Epithelial cell of esophagus (primary cell): Measurements from ENCODE around the gene TECTB.
A peak's percentile ranks its signal among the peaks of the same experiment; 100 is the strongest.
"Not testable (repeated sequence)": the region's sequence is repeated elsewhere in the genome, so short reads cannot be mapped to it uniquely, and the experiment has no call there.

Experiments
- DNase-seq: peaks from one replicate; pipeline ENCODE4 v3.0.0; 2010; ENCODE audit warnings: low read depth
- H3K4me3 ChIP-seq: 2 replicates; pipeline ENCODE4 v1.5.1; 2011; ENCODE audit warnings: mild to moderate bottlenecking, low read length, control low read depth
- CTCF ChIP-seq: IDR thresholded peaks from 2 replicates; pipeline ENCODE4 v1.5.1; 2011; ENCODE audit warnings: low read depth, mild to moderate bottlenecking, low read length, control low read depth, inconsistent platforms; ENCODE audit not compliant: insufficient read depth; ENCODE audit errors: missing control alignments

TECTB gene

GRCh38 chr10:112242769-112243168 lies 40.4 kb upstream of the TECTB start:
- no peak for TF ChIP-seq CTCF
- no peak for DNase-seq
- H3K4me3 ChIP-seq = no peak overlapping the region

GRCh38 chr10:112243713-112244112 lies 39.5 kb upstream of the TECTB start:
- no peak for DNase-seq
- no peak for TF ChIP-seq CTCF
- no peak overlapping the region for H3K4me3 ChIP-seq

DNA sequence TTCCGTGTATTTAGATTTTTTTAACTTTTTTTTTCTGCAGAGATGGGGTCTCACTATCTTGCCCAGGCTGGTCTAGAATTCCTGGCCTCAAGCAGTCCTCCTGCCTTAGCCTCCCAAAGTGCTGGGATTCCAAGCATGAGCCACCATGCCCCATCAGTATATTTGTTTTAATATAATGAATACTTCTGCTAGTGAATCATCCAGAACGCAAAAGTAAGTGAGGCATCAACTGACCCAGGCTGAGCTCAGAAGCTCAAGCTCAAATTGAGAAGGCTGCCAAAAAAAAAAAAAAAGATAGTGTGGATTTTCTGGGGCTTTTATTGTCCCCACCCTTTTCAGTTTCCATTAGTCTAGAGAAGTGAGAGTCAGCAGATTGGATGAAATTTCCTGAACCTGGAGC lies 39.0 kb upstream of the TECTB start:
- DNase-seq = no peak
- TF ChIP-seq CTCF = no peak
- H3K4me3 ChIP-seq = no peak overlapping the region

- DNase-seq = no peak
- no peak overlapping the region for H3K4me3 ChIP-seq
- no peak for TF ChIP-seq CTCF
Observed at GRCh38 chr10:112247791-112248190, 35.4 kb upstream of the TECTB start.

DNA sequence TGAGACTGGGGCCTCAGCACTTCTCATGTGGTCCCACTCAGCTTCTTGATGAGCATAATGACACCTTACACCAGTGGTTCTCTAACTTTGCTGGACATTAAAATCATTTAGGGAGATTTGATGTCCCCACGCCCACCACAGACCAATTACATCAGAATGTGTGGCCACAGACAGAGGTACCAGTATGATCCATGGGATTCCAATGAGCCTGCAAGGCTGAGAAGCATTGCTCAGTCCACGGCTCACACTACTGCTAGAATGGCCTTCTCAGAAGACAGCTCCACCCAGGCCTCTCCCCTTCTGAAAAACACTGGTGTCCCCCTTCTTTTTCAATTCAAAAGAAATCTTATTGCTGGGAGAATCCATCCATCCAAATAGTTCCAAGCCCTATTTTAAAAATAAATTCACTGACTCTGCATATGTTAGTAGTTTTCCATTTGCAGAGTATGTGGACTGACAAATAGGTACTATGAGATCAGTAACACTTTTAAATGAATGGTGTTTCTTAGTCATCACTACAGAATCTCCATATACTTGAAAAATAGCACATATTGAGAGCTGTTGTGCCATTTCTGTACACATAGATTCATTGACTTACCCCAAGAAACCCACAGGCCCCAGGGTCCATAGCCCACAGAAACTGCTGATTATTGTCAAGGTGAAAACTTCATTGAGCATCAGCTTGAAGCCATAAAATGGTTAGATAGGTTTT lies 34.5 kb upstream of the TECTB start:
- TF ChIP-seq CTCF = no peak

GRCh38 chr10:112249722-112250121 lies 33.5 kb upstream of the TECTB start:
- no peak for DNase-seq
- TF ChIP-seq CTCF = no peak
- H3K4me3 ChIP-seq = no peak overlapping the region

More for the DNA sequence above, 34.5 kb upstream of the TECTB start:
- DNase-seq = no peak
- H3K4me3 ChIP-seq = no peak overlapping the region

DNA sequence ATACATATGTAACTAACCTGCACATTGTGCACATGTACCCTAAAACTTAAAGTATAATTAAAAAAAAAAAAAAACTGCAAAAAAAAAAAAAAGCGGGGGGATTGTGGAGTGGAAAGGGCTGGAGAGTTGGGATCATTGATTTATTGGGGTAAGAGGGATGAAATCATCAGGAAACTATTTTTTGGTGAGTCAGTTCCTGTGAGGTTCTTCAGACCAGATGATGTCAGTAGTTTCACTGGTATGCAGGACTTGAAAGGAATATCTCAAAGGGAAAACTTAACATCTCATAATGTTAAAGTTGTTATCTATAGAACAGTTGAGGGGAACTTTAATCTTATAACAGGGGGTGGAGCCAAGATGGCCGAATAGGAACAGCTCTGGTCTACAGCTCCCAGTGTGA lies 32.6 kb upstream of the TECTB start:
- H3K4me3 ChIP-seq = no peak overlapping the region
- no peak for TF ChIP-seq CTCF
- DNase-seq = peak; percentile 41

- DNase-seq, H3K4me3 ChIP-seq: not testable (repeated sequence)
Observed at GRCh38 chr10:112251238-112251637, 32.0 kb upstream of the TECTB start.
